ENCODE results near the gene OR4Q3.
"Not testable (repeated sequence)": the region's sequence is repeated elsewhere in the genome, so short reads cannot be mapped to it uniquely, and the experiment has no call there.

Gene OR4Q3

DNA sequence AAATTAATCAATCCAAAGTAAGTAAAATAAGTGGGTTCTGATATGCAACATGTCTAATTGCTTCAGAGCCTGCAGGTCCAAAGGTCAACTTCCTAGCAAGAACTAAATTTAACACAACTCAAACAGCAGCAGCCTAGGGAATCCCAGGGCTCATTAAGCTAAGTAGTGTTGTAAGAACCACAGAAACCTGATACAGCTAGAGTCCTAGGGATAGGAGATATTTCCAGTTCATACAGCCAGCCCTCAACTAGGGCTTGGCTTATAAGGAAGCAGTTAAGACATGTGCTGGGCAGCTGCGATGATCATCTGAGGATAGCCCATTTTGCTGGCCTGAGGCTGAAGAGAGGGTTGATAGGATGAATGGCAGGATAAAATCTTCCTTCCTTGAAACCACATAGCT is at the start of gene OR4Q3:
Gene OR4Q3 (plus strand): TSS at position 316 of the 400 bp plus-strand sequence.
- no peak for DNase-seq

DNA sequence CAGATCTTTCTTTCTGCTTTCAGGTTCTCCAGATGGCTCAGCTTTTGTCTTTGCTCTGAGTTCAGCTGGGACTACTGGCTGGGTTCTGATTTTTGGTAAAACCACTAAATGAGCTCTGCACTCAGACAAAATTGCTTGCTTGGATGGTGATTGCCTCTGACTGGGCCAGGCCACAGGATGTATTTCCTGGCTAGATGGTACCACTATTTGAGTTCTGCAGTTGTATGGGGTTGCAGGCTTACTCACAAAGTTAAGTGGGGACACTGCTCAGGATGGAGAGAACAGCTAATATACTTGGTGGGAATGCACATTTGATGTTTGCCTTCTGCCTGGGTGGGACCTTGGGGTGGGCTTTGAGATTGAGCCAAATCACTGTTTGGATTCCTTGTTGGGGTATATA is 14.0 kb upstream of the OR4Q3 start:
- no peak for DNase-seq

DNA sequence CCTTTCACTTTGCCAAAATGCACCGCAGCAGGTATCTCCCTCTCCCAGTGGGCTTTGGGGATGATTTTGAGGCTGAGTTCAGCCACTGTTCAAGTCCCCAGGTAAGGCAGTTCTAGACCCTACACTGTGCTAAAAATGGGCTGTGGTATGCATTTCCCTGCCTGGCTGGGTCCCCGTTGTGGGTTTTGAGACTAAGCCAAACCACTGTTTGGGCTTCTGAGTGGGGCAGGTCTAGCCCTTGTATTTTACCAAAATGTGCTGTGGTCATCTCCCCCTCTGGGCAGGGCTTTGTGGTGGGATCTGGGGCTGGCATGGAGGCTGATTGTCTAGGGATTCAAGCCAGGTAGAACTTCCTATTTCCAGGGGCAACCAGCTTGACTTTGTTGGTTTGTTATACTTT is 13.6 kb upstream of the OR4Q3 start:
- no peak for DNase-seq

- DNase-seq, result not testable (repeated sequence)
Measured at GRCh38 chr14:19733893-19734292, 9.5 kb upstream of the OR4Q3 start.

DNA sequence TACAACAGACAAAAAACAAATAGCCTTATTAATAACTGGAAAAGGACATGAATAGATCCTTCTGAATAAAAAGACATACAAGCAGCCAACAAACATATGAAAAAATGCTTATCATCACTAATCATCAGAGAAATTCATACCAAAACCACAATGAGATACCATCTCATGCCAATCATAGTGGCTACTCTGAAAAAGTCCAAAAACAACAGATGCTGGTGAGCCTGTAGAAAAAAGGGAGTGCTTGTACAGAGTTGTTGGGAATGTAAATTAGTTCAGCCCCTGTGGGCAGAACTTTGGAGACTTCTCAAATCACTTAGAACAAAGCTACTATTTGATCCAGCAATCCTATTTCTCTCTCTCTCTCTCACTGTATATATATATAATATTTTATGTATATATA is 8.9 kb downstream of the OR4Q3 start:
- DNase-seq, result not testable (repeated sequence)

GRCh38 chr14:19754172-19754571 is 10.8 kb downstream of the OR4Q3 start:
- no peak for DNase-seq

DNA sequence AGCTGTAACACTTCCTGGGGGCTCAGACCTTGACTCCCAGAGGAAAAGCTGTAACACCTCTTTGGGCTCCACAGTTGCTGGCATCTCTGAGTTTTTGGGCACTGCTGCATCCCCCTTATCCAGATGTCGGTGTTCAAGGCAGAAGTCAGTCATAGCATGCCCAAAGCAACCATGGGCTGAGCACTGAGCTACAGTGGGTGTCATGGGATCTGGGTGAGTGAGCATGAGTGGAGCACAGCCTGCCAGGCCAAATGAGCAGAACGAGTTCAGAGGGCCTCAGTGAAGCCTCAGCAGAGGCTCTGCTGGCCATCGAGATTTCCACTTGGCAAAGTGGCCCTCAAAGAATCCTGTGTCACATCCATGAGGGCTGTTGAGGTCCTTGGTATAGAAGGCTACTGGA is 28.1 kb downstream of the OR4Q3 start:
- not testable (repeated sequence) for DNase-seq

DNA sequence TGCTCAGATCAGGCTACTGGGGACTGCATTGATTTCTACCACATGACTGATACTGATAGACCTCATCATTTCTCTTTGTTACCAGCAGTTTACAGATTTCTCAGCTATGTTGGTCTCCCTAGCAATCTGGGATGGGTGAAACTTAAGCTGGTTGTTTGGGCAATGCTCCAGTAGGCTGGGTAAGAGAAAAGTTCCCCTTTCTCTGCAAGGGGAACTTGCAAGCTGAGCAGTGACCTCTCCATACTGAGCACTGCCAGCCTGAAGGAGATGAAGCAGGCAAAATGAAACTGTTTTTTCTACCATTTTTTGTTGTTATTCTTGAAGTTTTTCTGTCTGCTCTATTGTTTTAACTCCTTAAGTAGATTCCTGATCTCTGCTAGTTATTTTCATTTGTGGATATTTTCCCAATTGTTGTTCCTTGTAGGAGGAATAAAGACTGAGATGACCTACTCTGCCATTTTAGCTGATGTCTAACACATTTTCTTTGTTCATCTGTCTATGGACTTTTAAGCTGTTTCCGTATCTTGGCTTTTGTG is 28.6 kb downstream of the OR4Q3 start:
- no peak for DNase-seq

GRCh38 chr14:19772454-19772853 is 29.1 kb downstream of the OR4Q3 start:
- not testable (repeated sequence) for DNase-seq

GRCh38 chr14:19773204-19773603 is 29.8 kb downstream of the OR4Q3 start, which contains the start of gene OR4M1:
Gene OR4M1, plus strand, starts transcription at chr14:19773504. Its CDS starts 6,819 bp downstream, at chr14:19780323.
- not testable (repeated sequence) for DNase-seq

GRCh38 chr14:19775587-19775986 is 32.2 kb downstream of the OR4Q3 start:
- DNase-seq, result no peak

- DNase-seq, result not testable (repeated sequence)
Measured at GRCh38 chr14:19785848-19786247, 42.5 kb downstream of the OR4Q3 start.

- DNase-seq, result not testable (repeated sequence)
Measured at GRCh38 chr14:19787318-19787717, 43.9 kb downstream of the OR4Q3 start.

DNA sequence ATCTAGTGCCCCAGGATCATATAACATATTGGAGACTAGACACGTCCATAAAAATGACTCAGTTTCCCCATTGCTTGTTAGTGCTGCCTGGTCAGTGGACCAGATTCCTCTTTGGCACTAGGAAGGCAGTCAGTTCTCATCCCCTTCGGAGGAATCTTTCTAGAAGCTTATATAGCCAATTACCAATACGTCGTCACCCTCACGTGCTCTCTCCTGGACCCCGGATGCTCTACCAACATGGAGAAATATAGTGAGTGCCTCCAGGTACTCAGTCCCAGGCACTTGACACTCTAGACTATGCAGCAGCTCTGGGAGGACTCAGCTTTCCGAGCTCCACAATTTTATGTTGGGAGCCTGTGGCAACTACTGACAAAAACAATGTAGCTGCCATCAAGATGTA is 44.8 kb downstream of the OR4Q3 start:
- DNase-seq, result not testable (repeated sequence)

- DNase-seq, result not testable (repeated sequence)
Measured at GRCh38 chr14:19796520-19797108, 53.2 kb downstream of the OR4Q3 start.
